NCI-H748 treated with DMSO at 0.1 percent for 48 hours (cell line): ENCODE results near the gene GBX2.
"Not testable (repeated sequence)": the region's sequence is repeated elsewhere in the genome, so short reads cannot be mapped to it uniquely, and the experiment has no call there.

Source experiments
- DNase-seq: peaks from one replicate; lab custom pipeline; 2025; lab: John Stamatoyannopoulos, UW

GBX2 gene

GRCh38 chr2:236156095-236156859 lies 11.9 kb downstream of the GBX2 start:
- no peak for DNase-seq

DNA sequence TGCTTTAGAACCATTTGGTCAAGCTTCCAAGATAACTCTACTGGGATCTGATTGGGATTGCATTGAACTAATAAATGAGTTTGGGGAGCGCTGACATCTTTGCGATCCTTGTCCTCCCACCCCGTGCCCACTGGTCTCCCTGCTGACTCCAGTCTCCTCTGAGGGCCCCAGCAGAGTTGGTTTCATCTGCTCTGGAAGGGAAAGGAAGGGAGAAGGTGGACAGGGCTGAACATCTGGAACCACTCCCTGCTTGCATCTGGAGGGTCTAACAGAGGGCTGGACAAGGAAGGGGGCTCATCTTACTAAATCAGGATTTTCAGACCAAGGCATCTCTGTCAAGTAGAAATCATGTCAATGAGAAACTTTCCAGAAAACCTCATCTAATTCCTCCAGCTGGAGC lies 12.8 kb downstream of the GBX2 start:
- no peak for DNase-seq

DNA sequence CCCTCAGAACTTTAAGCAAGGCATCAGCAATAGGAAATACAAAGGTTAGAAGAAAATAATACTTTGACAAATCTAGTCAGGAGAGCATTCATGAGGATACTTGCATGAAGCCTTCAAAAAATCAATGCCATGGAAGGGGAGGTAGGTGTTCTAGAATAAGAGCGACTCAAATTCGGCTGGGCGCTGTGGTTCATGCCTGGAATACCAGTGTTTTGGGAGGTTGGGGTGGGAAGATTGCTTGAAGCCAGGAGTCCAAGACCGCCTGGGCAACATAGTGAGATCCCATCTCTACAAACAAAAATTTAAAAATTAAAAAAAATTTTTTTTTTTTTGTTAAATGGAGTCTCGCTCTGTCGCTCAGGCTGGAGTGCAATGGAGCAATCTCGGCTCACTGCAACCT lies 21.8 kb downstream of the GBX2 start:
- no peak for DNase-seq

GRCh38 chr2:236143811-236144210 lies 24.4 kb downstream of the GBX2 start:
- DNase-seq, result no peak

DNA sequence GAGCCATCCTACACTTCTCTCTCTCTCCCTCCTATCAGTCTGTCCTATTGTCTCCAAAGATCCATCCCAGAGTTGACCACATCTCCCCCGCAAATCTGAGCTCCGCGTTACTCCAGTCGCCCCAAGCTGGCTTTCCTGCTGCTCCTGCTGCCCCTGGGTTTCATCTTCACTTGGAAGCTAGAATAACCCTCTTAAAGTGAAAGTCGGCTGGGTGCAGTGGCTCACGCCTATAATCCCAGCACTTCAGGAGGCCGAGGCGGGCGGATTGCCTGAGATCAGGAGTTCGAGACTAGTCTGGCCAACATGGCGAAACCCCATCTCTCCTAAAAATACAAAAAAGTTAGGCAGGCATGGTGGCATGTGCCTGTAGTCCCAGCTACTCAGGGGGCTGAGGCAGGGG lies 26.6 kb downstream of the GBX2 start:
- DNase-seq, result not testable (repeated sequence)

GRCh38 chr2:236137066-236137465 lies 31.1 kb downstream of the GBX2 start:
- no peak for DNase-seq

DNA sequence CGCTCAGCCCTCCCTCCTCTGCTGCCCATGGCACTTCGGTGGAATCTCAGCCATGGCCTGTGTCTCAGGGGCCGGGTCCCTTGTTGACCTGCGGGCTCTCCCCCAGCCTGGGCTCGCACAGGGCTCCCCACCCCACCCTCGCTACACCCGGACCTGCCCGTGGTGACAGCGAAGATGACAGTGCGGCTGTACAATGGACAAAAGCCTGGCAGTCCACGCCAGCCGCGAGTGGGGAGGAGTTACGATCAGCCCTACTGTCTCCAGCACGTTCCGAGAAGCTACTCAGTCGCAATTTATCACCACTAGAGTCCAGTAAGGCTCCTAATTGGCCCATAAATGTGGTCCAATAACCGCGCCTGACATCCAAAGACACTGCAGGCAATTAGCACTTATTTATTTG lies 31.6 kb downstream of the GBX2 start:
- DNase-seq, result no peak

GRCh38 chr2:236133410-236134012 lies 34.7 kb downstream of the GBX2 start:
- DNase-seq, result no peak

DNA sequence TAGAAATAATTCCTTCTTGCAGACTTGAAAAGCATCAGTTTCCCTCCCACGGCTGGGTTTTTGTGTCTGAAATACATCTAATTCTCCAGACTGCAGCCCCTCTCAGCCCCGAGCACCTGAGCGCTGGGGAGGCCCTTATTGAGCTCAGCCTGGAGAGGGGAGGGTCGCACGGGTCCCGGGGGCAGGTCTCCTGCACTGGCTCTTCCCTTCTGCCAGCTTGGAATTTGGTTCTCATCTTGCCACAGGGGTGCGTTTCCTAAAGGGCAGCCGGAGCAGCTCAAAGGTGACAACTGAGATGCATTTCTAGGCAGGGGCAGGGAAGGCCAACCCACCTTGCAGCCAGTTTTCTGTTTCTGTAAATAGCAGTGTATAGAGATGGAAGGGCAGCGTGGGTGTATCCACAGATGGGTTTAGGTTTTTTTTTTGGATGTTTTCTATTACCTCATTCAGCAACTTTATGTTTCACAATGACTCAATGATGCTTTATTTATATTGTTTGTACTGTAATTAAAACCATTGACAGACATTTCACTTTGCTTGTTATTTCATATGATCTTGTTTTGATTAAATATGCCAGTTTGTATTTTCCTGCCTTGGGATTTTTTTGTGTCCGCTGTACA lies 37.0 kb downstream of the GBX2 start:
- DNase-seq, result no peak

- DNase-seq, result no peak
Measured at GRCh38 chr2:236130349-236130998, 37.7 kb downstream of the GBX2 start.

- DNase-seq, result no peak
Measured at GRCh38 chr2:236129935-236130334, 38.3 kb downstream of the GBX2 start.

DNA sequence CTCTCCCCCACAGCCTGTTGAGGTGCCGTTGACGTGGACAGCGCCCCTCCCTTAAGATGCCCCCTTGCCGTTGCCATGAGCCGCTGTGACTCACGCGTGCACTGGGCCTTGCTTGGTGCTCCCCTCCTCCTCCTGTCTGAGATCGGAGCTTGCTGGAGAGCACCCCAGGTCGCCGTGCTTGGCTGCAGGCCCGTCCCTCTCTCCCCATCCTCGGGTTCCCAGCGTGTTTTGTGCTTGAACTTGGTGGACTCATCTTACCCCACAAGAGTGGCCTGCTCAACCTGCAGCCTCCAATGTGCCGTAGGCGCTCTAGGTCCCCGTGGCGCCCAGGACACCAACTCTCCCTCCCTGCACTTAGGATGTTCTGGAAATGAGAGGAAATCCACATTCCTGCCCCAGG lies 39.9 kb downstream of the GBX2 start:
- DNase-seq, result no peak

DNA sequence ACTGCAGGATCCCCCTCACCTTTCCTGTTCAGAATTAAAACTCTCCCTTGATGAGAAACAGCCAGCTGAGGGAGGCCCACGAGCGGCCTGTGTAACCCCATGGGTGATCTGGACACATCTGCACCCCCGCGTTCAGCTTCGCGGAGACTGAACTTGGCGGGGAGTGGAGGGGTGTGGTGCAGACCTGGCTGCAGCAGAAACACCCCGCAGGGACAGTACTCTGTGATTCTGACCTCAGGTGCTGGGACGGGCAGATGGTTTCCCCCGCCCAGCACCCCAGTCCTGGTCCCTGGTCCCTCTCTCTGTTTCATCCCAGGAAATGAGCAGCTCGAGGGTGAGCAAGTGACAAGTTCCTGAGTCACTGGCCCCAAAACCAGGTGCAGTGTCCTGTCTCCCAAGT lies 41.2 kb downstream of the GBX2 start:
- DNase-seq, result no peak

- no peak for DNase-seq
Measured at GRCh38 chr2:236125541-236125940, 42.6 kb downstream of the GBX2 start.

DNA sequence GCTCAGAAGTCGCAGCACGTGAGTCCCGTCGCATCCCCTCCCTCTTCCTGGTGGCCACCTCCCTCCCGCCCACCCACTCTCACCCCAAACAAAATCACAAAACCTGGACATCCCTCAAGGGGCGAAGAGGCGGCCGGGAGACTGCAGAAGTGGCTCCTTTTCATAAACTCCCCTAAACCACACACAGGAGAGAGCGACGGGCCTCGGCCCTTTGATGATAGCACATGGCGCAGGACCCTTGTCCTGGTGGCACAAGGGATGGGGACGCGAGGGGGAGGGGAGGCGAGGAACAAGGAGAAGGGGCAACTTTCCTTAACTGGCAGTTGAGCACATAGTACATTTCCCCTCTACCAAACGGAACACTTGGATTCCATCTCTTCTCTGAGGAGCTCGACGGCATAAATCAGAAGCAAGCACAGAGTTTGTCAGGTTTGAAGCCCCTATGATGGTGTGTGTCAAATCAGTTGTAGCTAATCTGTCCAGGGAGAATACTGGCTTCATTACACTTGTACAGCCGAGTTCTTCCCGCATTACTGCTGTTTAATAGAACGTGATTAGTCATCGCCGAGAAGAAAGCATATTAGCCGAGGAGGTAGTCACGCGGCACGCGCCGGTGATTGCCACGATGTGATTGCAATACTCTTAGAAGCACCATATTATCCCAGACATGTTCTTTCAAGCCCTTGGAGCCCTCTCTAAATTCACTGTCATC lies 43.8 kb downstream of the GBX2 start:
- no peak for DNase-seq

DNA sequence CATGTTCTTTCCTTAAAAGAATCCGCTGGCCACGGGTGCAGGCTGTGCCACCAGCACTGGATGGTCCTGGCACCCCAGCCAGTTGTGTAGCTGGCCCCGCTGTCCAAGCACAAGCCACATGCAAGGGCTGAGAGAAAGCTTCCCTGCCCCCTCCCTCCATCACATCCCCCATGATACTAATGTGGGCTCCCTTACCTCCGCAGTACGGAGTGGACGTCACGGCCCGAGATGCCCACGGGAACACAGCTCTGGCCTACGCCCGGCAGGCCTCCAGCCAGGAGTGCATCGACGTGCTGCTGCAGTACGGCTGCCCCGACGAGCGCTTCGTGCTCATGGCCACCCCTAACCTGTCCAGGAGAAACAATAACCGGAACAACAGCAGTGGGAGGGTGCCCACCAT lies 44.5 kb downstream of the GBX2 start:
- no peak for DNase-seq

- no peak for DNase-seq
Measured at GRCh38 chr2:236122236-236122635, 46.0 kb downstream of the GBX2 start.

DNA sequence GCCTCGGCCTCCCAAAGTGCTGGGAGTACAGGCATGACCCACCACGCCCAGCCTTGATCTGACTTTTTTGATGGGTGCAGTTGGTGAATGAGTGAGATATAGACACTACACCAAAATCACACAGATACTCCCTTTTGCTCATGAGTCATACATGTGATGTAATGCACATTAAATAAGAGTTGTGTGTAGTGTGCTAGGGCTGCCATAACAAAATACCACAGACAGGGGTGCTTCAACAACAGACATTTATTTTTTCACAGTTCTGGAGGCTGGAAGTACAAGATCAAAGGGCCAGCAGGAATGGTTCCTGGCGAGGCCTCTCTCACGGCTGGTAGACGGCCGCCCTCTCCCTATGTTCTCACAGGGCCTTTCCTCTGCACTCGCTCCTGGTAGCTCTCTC lies 46.6 kb downstream of the GBX2 start:
- DNase-seq, result no peak

DNA sequence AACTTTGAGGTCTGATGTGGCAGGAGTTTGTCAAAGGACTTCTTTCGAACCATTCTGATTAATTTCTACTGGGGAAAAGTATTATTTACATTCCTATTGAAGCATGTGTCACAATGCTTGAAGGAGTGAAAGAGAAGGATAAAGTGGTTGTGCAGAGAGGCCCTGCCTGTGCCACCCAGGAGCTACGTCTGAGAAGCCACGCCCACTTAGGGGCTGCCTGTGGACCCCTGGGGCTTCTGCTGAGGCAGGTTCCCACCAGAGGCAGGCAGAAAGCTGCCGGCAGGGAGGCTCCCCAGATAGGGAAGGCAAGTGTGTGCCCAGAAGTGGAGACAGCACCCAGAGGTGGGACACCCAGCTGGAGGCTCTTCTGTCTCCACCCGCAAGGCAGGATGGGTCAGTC lies 47.4 kb downstream of the GBX2 start:
- DNase-seq, result no peak

DNA sequence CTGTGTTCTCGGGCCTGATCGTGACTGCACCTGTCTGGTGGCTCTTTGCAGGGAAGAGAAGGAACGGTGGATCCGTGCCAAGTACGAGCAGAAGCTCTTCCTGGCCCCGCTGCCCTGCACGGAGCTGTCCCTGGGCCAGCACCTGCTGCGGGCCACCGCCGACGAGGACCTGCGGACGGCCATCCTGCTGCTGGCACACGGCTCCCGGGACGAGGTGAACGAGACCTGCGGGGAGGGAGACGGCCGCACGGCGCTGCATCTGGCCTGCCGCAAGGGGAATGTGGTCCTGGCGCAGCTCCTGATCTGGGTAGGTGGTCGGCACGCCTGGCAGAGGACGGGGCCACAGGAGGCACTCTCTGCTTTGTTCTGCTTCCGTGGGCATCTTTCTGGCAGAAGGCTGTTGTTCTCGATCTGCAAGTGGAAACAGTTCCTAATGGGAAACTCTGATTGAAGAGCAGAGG lies 48.0 kb downstream of the GBX2 start:
- no peak for DNase-seq

- no peak for DNase-seq
Measured at GRCh38 chr2:236119476-236119875, 48.7 kb downstream of the GBX2 start.

DNA sequence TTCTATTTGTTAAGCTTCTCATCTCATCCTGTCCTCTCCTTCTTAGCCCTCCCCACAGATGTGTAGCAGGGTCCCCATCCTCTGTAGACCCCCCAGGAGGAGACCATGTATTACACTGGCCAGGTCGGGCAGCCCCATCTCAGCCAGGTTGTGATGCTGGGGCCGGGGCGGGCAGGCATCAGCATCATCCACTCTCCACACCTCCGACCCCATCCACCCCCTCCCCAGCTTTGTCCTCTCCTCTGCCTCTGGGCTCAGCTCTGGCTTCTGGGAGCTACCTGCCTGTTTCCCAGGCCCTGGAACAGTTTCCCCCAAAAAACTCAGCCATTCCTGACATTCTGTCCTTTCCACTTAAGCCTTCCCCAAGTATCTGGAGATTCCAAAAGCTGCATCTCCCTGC lies 49.2 kb downstream of the GBX2 start:
- DNase-seq, result no peak
